ENCODE data around the gene SYK. TPM values are rescaled to one million over a fixed set of nuclear protein-coding genes. Genes with fewer than 3 reads are reported as not detected.

SYK gene
- total RNA-seq, 1 donor: not detected

- Histone ChIP-seq H3K9me3 (ENCODE audit: low read depth, low read length) (no peaks in the 10 kb centered on the region), H2AFZ (ENCODE audit: low read length) (no peak overlapping the region), H3K27ac (ENCODE audit: low read depth, low read length) (no peak overlapping the region)
Measured at GRCh38 chr9:90864779-90865178, 63.2 kb downstream of the SYK start.

DNA sequence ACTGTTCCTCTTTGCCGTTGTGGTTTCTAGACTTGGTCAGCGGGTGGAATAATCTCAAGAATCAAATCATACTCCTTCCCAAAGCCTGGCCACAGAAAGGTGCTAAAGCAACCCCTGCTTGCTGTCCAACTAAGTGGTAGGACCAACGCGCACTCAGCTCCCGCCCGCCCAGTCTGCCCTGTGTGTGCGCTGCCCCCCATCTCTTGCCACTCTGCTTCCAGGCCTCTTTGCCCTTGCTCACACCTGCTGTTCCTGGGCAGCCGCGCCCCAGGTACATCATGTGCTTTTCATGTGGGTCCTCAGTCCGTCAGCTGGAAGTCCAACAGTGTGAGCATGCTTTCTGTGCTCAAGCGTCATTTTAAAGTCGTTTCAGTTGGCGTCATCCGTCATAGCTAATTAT, 65.5 kb downstream of the SYK start:
- TF ChIP-seq CTCF (IDR thresholded peaks at IDR 0.05; ENCODE audit: extremely low read depth, low read depth, low read length): no peak
- Histone ChIP-seq H3K4me3 (ENCODE audit: insufficient read depth, low read length) (no peak overlapping the region), H3K9me3 (ENCODE audit: low read depth, low read length) (no peaks in the 10 kb centered on the region), H3K36me3 (ENCODE audit: insufficient read depth, low read length) (no peaks in the 10 kb centered on the region), H3K27ac (ENCODE audit: low read depth, low read length) (no peak overlapping the region), H3K27me3 (ENCODE audit: insufficient read depth, low read length) (no peaks in the 10 kb centered on the region), H4K20me1 (ENCODE audit: insufficient read depth, low read length) (no peaks in the 10 kb centered on the region), H3K4me2 (ENCODE audit: insufficient read depth, low read length) (no peak overlapping the region), H3K79me2 (ENCODE audit: insufficient read depth, low read length) (no peaks in the 10 kb centered on the region), H3K4me1 (ENCODE audit: insufficient read depth, low read length) (no peaks in the 10 kb centered on the region), H2AFZ (ENCODE audit: low read length) (no peak overlapping the region)
- no peak for DNase-seq (ENCODE audit: insufficient read length, low spot score, missing footprints)

More at GRCh38 chr9:90864779-90865178, 63.2 kb downstream of the SYK start:
- H3K4me3 ChIP-seq (ENCODE audit: insufficient read depth, low read length): no peak overlapping the region
- H3K36me3 ChIP-seq (ENCODE audit: insufficient read depth, low read length): no peaks in the 10 kb centered on the region
- H4K20me1 ChIP-seq (ENCODE audit: insufficient read depth, low read length): no peaks in the 10 kb centered on the region
- H3K27me3 ChIP-seq (ENCODE audit: insufficient read depth, low read length): no peaks in the 10 kb centered on the region
- DNase-seq (ENCODE audit: insufficient read length, low spot score, missing footprints): no peak
- H3K4me1 ChIP-seq (ENCODE audit: insufficient read depth, low read length): no peaks in the 10 kb centered on the region
- TF ChIP-seq CTCF (IDR thresholded peaks at IDR 0.05; ENCODE audit: extremely low read depth, low read depth, low read length): no peak
- H3K4me2 ChIP-seq (ENCODE audit: insufficient read depth, low read length): no peak overlapping the region
- no peaks in the 10 kb centered on the region for H3K79me2 ChIP-seq (ENCODE audit: insufficient read depth, low read length)

DNA sequence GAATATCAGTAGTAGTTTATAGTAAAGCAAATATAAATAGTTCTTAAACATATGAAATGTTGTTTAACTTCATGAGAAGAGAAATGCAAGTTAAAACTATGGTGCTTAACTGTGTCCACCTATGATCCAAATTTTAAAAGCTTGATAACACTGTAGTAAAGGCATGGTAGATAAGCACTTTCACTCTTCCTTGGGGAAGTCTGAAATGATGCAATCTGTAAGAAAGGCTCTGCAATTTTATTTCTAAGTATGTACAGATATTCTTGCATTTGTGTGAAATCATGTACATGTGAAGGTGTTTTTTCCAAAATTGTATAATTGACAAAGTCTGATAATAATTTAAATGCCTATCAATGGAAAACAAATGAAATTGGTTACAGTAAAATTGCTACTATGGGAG, 66.9 kb downstream of the SYK start:
- Histone ChIP-seq H3K36me3 (ENCODE audit: insufficient read depth, low read length) (no peaks in the 10 kb centered on the region), H3K79me2 (ENCODE audit: insufficient read depth, low read length) (no peaks in the 10 kb centered on the region), H3K4me1 (ENCODE audit: insufficient read depth, low read length) (no peaks in the 10 kb centered on the region), H3K9me3 (ENCODE audit: low read depth, low read length) (no peaks in the 10 kb centered on the region), H3K27me3 (ENCODE audit: insufficient read depth, low read length) (no peaks in the 10 kb centered on the region), H3K4me2 (ENCODE audit: insufficient read depth, low read length) (no peak overlapping the region), H4K20me1 (ENCODE audit: insufficient read depth, low read length) (no peaks in the 10 kb centered on the region), H3K4me3 (ENCODE audit: insufficient read depth, low read length) (no peak overlapping the region), H3K27ac (ENCODE audit: low read depth, low read length) (no peak overlapping the region), H2AFZ (ENCODE audit: low read length) (no peak overlapping the region)
- no peak for DNase-seq (ENCODE audit: insufficient read length, low spot score, missing footprints)
- TF ChIP-seq CTCF (IDR thresholded peaks at IDR 0.05; ENCODE audit: extremely low read depth, low read depth, low read length): no peak

DNA sequence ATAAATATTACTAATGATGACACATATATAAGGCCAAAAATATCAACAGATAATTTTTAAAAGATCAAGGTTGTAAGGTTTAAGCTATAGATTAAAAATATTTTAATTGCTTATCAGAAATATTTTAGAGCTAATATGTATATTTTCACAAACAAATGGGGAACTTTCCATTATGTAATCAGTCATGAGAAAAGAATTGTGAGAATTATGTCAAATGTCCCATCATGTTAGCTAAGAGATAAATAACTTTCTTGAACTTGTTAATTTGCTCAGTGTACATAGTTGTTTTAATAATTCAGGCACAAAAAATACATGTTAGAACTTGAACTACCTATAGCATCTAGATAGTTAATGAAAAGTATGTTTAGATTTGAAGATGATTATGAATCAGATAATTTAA, 67.7 kb downstream of the SYK start:
- no peak overlapping the region for H3K4me2 ChIP-seq (ENCODE audit: insufficient read depth, low read length)
- H4K20me1 ChIP-seq (ENCODE audit: insufficient read depth, low read length): no peaks in the 10 kb centered on the region
- no peak for TF ChIP-seq CTCF (IDR thresholded peaks at IDR 0.05; ENCODE audit: extremely low read depth, low read depth, low read length)
- no peak overlapping the region for H2AFZ ChIP-seq (ENCODE audit: low read length)
- no peaks in the 10 kb centered on the region for H3K4me1 ChIP-seq (ENCODE audit: insufficient read depth, low read length)
- no peaks in the 10 kb centered on the region for H3K79me2 ChIP-seq (ENCODE audit: insufficient read depth, low read length)
- no peak overlapping the region for H3K27ac ChIP-seq (ENCODE audit: low read depth, low read length)
- H3K36me3 ChIP-seq (ENCODE audit: insufficient read depth, low read length): no peaks in the 10 kb centered on the region
- no peak overlapping the region for H3K4me3 ChIP-seq (ENCODE audit: insufficient read depth, low read length)
- no peaks in the 10 kb centered on the region for H3K27me3 ChIP-seq (ENCODE audit: insufficient read depth, low read length)
- DNase-seq (ENCODE audit: insufficient read length, low spot score, missing footprints): no peak
- H3K9me3 ChIP-seq (ENCODE audit: low read depth, low read length): no peaks in the 10 kb centered on the region
